ENCODE measurements around the gene LEKR1. TPM values are rescaled to one million over a fixed set of nuclear protein-coding genes. Genes with fewer than 3 reads are reported as not detected.

Gene LEKR1
- total and polyA plus RNA-seq, 2 of the 13 experiments (the other 11 are each of a cell fraction or from before 2014, with no cell fraction given): 0.49 to 1.5 TPM

DNA sequence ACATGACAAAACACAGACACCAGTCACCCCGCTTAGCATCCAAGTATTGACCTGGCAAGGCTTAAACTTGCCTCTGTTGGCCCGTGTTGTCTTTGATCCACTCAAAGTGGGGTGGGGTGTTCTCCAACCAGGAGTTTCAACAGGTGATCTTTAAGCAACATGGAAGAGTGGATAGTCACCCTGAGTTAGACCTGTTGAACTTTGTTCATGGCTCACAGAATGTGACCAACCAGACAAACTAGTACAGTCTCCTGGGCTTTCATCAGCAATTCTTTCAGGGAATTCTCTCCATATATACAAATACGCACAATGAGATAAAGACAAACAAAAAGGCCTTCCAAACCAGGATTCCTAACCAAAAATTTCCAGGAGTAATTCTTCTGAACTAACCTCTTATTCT, 11.9 kb downstream of the LEKR1 start (continued):
- TF ChIP-seq, protein P1, sequence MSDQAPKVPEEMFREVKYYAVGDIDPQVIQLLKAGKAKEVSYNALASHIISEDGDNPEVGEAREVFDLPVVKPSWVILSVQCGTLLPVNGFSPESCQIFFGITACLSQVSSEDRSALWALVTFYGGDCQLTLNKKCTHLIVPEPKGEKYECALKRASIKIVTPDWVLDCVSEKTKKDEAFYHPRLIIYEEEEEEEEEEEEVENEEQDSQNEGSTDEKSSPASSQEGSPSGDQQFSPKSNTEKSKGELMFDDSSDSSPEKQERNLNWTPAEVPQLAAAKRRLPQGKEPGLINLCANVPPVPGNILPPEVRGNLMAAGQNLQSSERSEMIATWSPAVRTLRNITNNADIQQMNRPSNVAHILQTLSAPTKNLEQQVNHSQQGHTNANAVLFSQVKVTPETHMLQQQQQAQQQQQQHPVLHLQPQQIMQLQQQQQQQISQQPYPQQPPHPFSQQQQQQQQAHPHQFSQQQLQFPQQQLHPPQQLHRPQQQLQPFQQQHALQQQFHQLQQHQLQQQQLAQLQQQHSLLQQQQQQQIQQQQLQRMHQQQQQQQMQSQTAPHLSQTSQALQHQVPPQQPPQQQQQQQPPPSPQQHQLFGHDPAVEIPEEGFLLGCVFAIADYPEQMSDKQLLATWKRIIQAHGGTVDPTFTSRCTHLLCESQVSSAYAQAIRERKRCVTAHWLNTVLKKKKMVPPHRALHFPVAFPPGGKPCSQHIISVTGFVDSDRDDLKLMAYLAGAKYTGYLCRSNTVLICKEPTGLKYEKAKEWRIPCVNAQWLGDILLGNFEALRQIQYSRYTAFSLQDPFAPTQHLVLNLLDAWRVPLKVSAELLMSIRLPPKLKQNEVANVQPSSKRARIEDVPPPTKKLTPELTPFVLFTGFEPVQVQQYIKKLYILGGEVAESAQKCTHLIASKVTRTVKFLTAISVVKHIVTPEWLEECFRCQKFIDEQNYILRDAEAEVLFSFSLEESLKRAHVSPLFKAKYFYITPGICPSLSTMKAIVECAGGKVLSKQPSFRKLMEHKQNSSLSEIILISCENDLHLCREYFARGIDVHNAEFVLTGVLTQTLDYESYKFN (CRISPR knock-in tag; conservative IDR thresholded peaks at IDR 0.05): peak; percentile 52; the same call in 1 of the 2 replicates
- TF ChIP-seq ZNF749 (CRISPR knock-in tag; IDR thresholded peaks at IDR 0.05; ENCODE audit: borderline replicate concordance): no peak
- no peak for TF ChIP-seq NFKBIZ (CRISPR knock-in tag; IDR thresholded peaks at IDR 0.05)
- TF ChIP-seq ASH2L (IDR thresholded peaks at IDR 0.05; ENCODE audit: insufficient read length, low read depth, low read length): peak; percentile 17
- peak; percentile 11; the same call in 1 of the 2 replicates for TF ChIP-seq CEBPG (CRISPR knock-in tag; IDR thresholded peaks at IDR 0.05)
- TF ChIP-seq, protein P2, sequence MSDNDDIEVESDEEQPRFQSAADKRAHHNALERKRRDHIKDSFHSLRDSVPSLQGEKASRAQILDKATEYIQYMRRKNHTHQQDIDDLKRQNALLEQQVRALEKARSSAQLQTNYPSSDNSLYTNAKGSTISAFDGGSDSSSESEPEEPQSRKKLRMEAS (IDR thresholded peaks at IDR 0.05): no peak
- TF ChIP-seq, protein P3, sequence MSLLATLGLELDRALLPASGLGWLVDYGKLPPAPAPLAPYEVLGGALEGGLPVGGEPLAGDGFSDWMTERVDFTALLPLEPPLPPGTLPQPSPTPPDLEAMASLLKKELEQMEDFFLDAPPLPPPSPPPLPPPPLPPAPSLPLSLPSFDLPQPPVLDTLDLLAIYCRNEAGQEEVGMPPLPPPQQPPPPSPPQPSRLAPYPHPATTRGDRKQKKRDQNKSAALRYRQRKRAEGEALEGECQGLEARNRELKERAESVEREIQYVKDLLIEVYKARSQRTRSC (CRISPR knock-in tag; IDR thresholded peaks at IDR 0.05; ENCODE audit: low read depth): no peak
- peak; percentile 56; the same call in 1 of the 2 replicates for TF ChIP-seq HNF4G (IDR thresholded peaks at IDR 0.05; ENCODE audit: borderline replicate concordance, low read depth, low read length)
- TF ChIP-seq HNF4G (CRISPR knock-in tag; IDR thresholded peaks at IDR 0.05; ENCODE audit: borderline replicate concordance, low read depth): no peak
- TF ChIP-seq RNF2 (conservative IDR thresholded peaks at IDR 0.05; ENCODE audit: low read depth): no peak
- no peak for TF ChIP-seq MAFF (IDR thresholded peaks at IDR 0.05; ENCODE audit: low read depth, low read length)
